Breast epithelium (tissue), 4 donors: ENCODE measurements around the gene ENAH. TPM values are rescaled to one million over a fixed set of nuclear protein-coding genes. Genes with fewer than 3 reads are reported as not detected.

Experiments
- DNase-seq, 2 donors: peaks; one replicate each; pipeline ENCODE4 v3.0.0-alpha.2; 2019; ENCODE audit warnings: low spot score in 2 of 2
- H3K27ac ChIP-seq, 2 donors: fragments of 200-600 bp; sonication (generic) in 1 of 2; one replicate each; pipeline ENCODE4 v1.5.1; 2016 to 2019; ENCODE audit warnings: mild to moderate bottlenecking in 1 of 2
- H3K27me3 ChIP-seq, 2 donors: fragments of 200-600 bp; sonication (generic) in 1 of 2; one replicate each; pipeline versions ENCODE4 v1.5.1 to v1.6.0; 2017 to 2019; ENCODE audit warnings: control low read depth in 1 of 2, mild to moderate bottlenecking in 1 of 2
- H3K36me3 ChIP-seq: fragments of 200-600 bp; one replicate; pipeline ENCODE4 v1.5.1; 2019
- H3K4me1 ChIP-seq, 2 donors: fragments of 200-600 bp; sonication (generic); one replicate each; pipeline ENCODE4 v1.5.1; 2016 to 2019; ENCODE audit warnings: control low read depth in 1 of 2
- H3K4me3 ChIP-seq, 3 donors: fragments of 200-600 bp; sonication (generic); 1 replicate in 2 of 3; 2 replicates in 1 of 3; pipeline ENCODE4 v1.5.1; 2016 to 2019; ENCODE audit warnings: mild to moderate bottlenecking in 3 of 3, moderate library complexity in 2 of 3
- H3K9me3 ChIP-seq, 2 donors: fragments of 200-600 bp; sonication (generic) in 1 of 2; one replicate each; pipeline ENCODE4 v1.5.1; 2016 to 2019; ENCODE audit warnings: control low read depth in 1 of 2
- POLR2A ChIP-seq: fragments of 450-650 bp; IDR thresholded peaks from one replicate; pipeline ENCODE4 v1.6.1; 2016; ENCODE audit warnings: antibody characterized with exemption, mild to moderate bottlenecking, moderate library complexity
- POLR2AphosphoS5 ChIP-seq, 3 donors: sonication (generic); formaldehyde crosslinking; IDR thresholded peaks; one replicate each; pipeline ENCODE4 v1.6.1; 2017; ENCODE audit warnings: antibody characterized with exemption in 3 of 3
- intact Hi-C: fragments of 100-400 bp; cut with DNase I; formaldehyde crosslinking; loops from one replicate; pipeline ENCODE4 v1.15.1; 2023; ENCODE audit warnings: low total_unique reads
- total RNA-seq, 3 donors: library from RNA; depleted of rRNA; stranded (reverse); fragments of >200 nt; gene quantifications; one replicate each; pipeline ENCODE4 v1.1.0, GENCODE V29; 2016
- TF ChIP-seq, protein P1 (sequence below), 3 donors: fragments of 450-650 bp; IDR thresholded peaks; one replicate each; pipeline ENCODE4 v1.5.1; 2016 to 2017; ENCODE audit warnings: antibody characterized with exemption in 3 of 3, mild to moderate bottlenecking in 3 of 3, moderate library complexity in 3 of 3

The ENAH gene
- total RNA-seq, 3 donors from 2014 or later = 36.2 to 62.9 (median 48.2) TPM

DNA sequence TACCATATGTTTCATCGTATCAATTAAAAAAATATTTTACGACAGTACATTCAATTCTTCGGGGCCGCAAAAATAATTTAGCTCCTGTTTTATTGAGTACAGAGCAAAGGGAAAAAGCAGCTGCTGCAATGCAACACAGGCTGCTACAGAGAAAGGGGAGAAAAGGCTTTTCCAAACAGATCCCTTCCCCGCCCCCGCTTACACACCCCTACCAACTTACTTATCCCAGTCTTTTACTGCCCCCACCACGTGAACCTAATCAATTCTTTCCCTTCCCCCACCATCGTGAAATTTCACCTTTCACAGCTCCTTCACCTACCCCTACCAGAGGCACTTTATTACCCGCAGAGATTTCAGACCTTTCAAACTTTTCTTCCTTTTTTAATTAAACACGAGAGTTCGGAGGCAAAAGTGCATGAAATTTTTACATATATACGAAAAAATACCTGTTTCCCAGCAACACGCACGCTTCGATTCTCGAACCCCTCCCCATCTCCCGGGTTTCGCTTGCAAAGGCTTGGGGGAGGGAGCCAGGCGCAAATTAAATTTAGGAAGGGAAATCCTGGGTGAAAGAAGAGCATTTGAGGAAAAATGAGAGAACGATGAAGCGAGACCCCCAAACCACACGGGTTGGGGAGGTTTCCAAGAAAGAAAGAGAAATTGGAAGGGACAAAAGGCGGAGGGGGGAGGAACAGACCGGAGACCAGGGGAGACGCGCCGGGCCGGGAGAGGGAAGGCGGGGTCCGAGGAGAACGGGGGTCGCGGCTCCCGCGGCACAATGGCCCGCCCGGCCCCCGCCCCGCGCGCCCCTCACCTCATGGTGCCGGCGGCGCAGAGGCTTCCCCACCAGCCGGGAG, 823 bp downstream of the ENAH start:
- H3K4me3 ChIP-seq = peak overlapping the region; percentile 94 to 95 (median 95)
- no peaks in the 10 kb centered on the region for H3K27me3 ChIP-seq
- DNase-seq = peak in 1 of 2 donors; percentile 36
- TF ChIP-seq POLR2A (no peak), POLR2AphosphoS5 (IDR thresholded peaks at IDR 0.05) (no peak)
- TF ChIP-seq, protein P1, sequence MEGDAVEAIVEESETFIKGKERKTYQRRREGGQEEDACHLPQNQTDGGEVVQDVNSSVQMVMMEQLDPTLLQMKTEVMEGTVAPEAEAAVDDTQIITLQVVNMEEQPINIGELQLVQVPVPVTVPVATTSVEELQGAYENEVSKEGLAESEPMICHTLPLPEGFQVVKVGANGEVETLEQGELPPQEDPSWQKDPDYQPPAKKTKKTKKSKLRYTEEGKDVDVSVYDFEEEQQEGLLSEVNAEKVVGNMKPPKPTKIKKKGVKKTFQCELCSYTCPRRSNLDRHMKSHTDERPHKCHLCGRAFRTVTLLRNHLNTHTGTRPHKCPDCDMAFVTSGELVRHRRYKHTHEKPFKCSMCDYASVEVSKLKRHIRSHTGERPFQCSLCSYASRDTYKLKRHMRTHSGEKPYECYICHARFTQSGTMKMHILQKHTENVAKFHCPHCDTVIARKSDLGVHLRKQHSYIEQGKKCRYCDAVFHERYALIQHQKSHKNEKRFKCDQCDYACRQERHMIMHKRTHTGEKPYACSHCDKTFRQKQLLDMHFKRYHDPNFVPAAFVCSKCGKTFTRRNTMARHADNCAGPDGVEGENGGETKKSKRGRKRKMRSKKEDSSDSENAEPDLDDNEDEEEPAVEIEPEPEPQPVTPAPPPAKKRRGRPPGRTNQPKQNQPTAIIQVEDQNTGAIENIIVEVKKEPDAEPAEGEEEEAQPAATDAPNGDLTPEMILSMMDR (IDR thresholded peaks at IDR 0.05) = no peak
- intact Hi-C loops = no loop called here
- H3K9me3 ChIP-seq = no peaks in the 10 kb centered on the region
- H3K36me3 ChIP-seq = no peaks in the 10 kb centered on the region
- peak overlapping the region; percentile 97 to 99 for H3K27ac ChIP-seq
- peaks cover 0 to 3% of the 10 kb centered on the region in 2 donors for H3K4me1 ChIP-seq

DNA sequence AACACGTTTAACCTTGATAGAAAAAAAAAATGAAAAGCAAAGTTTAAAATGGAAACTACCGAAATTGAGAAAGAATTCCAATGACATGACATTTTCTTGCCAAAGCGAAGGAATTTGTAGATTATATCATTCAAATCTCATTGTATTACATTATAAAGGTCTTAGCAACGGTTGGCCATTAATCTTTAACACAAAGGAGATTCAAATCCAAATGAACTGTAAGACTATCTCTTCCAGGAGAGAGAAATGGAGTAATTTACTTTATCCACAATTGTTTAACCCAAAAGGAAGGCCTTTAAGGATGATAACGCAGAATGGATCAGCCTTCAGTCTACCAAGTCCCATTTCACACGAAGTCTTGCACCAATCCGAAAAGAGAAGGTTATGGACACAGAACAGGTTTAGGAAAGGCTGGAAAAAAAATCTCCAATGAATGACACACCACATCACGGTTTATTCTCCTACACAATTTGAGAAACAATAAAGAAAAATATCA, 1.5 kb downstream of the ENAH start:
- peak overlapping the region; percentile 97 to 99 for H3K27ac ChIP-seq
- H3K4me1 ChIP-seq = peaks cover 0 to 3% of the 10 kb centered on the region in 2 donors

DNA sequence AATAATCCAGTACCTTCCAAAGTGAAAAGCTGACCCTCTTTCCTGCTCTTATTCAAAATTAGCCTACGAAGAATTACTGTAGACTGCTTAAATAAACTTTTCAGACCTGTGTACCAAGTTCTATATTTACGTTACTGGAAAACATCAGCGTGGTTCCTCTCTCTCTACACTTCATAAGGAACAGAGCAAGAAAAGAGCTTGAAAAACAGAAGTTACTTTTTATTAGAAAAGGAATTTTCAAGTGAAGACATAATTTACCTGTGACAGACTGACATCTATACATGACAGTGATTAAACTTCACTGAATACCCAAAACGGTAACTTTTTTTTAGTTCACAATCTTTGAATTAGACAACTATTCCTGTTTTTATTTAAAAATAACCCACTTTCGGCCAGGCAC, 2.7 kb downstream of the ENAH start:
- Histone ChIP-seq H3K27ac (peak overlapping the region; percentile 50 to 66), H3K4me1 (peaks cover 0 to 3% of the 10 kb centered on the region in 2 donors), H3K9me3 (no peaks in the 10 kb centered on the region), H3K36me3 (no peaks in the 10 kb centered on the region), H3K4me3 (peak overlapping the region; percentile 94 to 95 (median 95)), H3K27me3 (no peaks in the 10 kb centered on the region)
- intact Hi-C loops = no loop called here
- TF ChIP-seq, protein P1 (IDR thresholded peaks at IDR 0.05) = no peak
- no peak for TF ChIP-seq POLR2A
- no peak for DNase-seq

More for the DNA sequence above, 1.5 kb downstream of the ENAH start:
- H3K27me3 ChIP-seq = no peaks in the 10 kb centered on the region
- TF ChIP-seq POLR2AphosphoS5 (IDR thresholded peaks at IDR 0.05) (no peak), POLR2A (no peak)
- TF ChIP-seq, protein P1 (IDR thresholded peaks at IDR 0.05) = no peak
- H3K9me3 ChIP-seq = no peaks in the 10 kb centered on the region
- DNase-seq = no peak
- H3K36me3 ChIP-seq = no peaks in the 10 kb centered on the region
- peak overlapping the region; percentile 94 to 95 (median 95) for H3K4me3 ChIP-seq
- intact Hi-C loops = no loop called here

DNA sequence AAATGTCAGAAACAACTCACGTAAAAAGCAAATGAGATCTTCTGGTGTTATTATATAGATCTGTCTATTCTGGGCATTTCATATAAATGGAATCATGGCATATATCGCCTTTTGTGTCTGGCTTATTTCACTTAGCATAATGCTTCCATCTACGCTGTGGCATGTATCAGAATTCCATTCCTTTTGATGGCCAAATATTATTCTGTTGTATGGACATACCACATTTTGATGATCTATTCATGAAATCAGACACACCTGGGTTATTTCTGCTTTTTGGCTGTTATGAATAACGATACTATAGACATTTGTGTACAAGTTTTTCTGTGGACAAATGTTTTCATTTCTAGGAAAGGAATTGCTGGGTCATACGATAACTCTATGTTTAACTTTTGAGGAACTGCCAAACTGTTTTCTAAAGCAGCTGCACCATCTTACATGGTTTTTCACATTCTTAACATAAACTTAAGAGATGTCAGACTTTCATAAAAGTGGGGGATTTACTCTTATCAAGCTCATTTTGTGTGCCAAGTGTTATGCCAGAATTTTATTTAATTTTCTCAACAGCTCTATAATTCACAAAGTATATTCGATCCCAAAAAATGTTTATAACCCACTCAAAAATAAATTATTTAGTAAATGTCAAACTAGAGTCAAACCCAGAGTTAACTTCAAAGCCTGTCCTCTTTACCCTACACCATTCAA, 7.6 kb downstream of the ENAH start:
- Histone ChIP-seq H3K36me3 (no peaks in the 10 kb centered on the region), H3K4me1 (peaks cover 0 to 3% of the 10 kb centered on the region in 2 donors), H3K9me3 (no peaks in the 10 kb centered on the region), H3K4me3 (no peak overlapping the region), H3K27ac (no peak overlapping the region), H3K27me3 (no peaks in the 10 kb centered on the region)
- TF ChIP-seq POLR2AphosphoS5 (IDR thresholded peaks at IDR 0.05) = no peak
- TF ChIP-seq, protein P1 (IDR thresholded peaks at IDR 0.05) = no peak
- TF ChIP-seq POLR2A = no peak
- DNase-seq = no peak
- intact Hi-C loops = no loop called here

DNA sequence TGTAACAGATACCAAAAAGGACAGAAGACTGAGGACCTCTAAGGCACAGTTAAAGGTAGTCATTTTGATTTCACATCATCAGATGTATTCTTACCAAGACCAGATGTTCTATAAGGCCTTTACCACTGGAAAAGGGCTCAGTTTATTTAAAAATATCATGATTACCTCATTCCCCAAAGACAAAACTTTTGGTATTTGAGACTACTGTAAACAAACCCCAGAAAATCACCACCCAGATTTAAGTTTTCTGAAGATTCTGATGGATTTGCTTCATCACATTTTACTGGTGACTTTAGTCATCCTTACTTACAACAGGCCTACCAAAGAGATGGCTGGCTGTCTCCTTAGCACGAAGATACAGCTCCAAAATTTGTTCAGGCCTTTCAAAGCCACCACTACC, 8.3 kb downstream of the ENAH start:
- TF ChIP-seq POLR2AphosphoS5 (IDR thresholded peaks at IDR 0.05) (no peak), POLR2A (no peak)
- TF ChIP-seq, protein P1 (IDR thresholded peaks at IDR 0.05) = no peak
- intact Hi-C loops = no loop called here
- no peak overlapping the region for H3K27ac ChIP-seq
- no peaks in the 10 kb centered on the region for H3K9me3 ChIP-seq
- H3K4me3 ChIP-seq = no peak overlapping the region
- no peaks in the 10 kb centered on the region for H3K36me3 ChIP-seq
- H3K4me1 ChIP-seq = no peaks in the 10 kb centered on the region
- H3K27me3 ChIP-seq = no peaks in the 10 kb centered on the region
- no peak for DNase-seq
